ENCODE results near the gene LRP2. TPM values are rescaled to one million over a fixed set of nuclear protein-coding genes. Genes with fewer than 3 reads are reported as not detected.
A peak's percentile ranks its signal among the peaks of the same experiment; 100 is the strongest.

The LRP2 gene
- total and polyA plus RNA-seq, 8 donors: 0.06 to 0.08 TPM; not detected in 6

GRCh38 chr2:169105476-169105875, 256.9 kb downstream of the LRP2 start:
- WGBS, 2 donors: 74 to 85% methylated on average over 1 of the region's 1 CpG
- intact Hi-C loops (cut with DNase I): no loop called here
- ATAC-seq: no peak
- Histone ChIP-seq H3K4me1 (no peaks in the 10 kb centered on the region), H3K27ac (no peak overlapping the region), H3K4me3 (no peak overlapping the region), H3K9me3 (no peaks in the 10 kb centered on the region), H3K27me3 (no peaks in the 10 kb centered on the region), H3K36me3 (no peaks in the 10 kb centered on the region)
- no peak for DNase-seq
- FAIRE-seq: no peak
- no peak for TF ChIP-seq CTCF (IDR thresholded peaks at IDR 0.05)

GRCh38 chr2:169104848-169105247, 257.5 kb downstream of the LRP2 start:
- no peaks in the 10 kb centered on the region for H3K36me3 ChIP-seq
- WGBS, 2 donors: 69 to 81% methylated on average over 1 of the region's 1 CpG
- ATAC-seq (no peak), DNase-seq (no peak), FAIRE-seq (no peak)
- no peak overlapping the region for H3K27ac ChIP-seq
- intact Hi-C loops (cut with DNase I): no loop called here
- H3K4me3 ChIP-seq: no peak overlapping the region
- TF ChIP-seq CTCF (IDR thresholded peaks at IDR 0.05): no peak
- H3K27me3 ChIP-seq: no peaks in the 10 kb centered on the region
- no peaks in the 10 kb centered on the region for H3K4me1 ChIP-seq
- no peaks in the 10 kb centered on the region for H3K9me3 ChIP-seq

- no peak for TF ChIP-seq CTCF (IDR thresholded peaks at IDR 0.05)
- Histone ChIP-seq H3K27ac (no peak overlapping the region), H3K27me3 (no peaks in the 10 kb centered on the region), H3K36me3 (no peaks in the 10 kb centered on the region), H3K4me1 (peaks cover 0 to 3% (median 0%) of the 10 kb centered on the region in 3 donors), H3K4me3 (no peak overlapping the region), H3K9me3 (no peaks in the 10 kb centered on the region)
- DNase-seq (no peak), FAIRE-seq (no peak), ATAC-seq (peak in 2 of 4 donors; percentile 40 to 74)
- 72 to 80% methylated on average over 5 of the region's 5 CpGs for WGBS, 2 donors
- intact Hi-C loops (cut with DNase I): no loop called here
Measured at GRCh38 chr2:169095621-169096105, 266.7 kb downstream of the LRP2 start.

GRCh38 chr2:169094676-169095075, 267.7 kb downstream of the LRP2 start:
- DNase-seq: no peak
- WGBS, 2 donors: 87 to 90% methylated on average over 1 of the region's 1 CpG
- TF ChIP-seq CTCF (IDR thresholded peaks at IDR 0.05): no peak
- Histone ChIP-seq H3K36me3 (no peaks in the 10 kb centered on the region), H3K9me3 (no peaks in the 10 kb centered on the region), H3K27ac (no peak overlapping the region), H3K4me3 (no peak overlapping the region), H3K27me3 (no peaks in the 10 kb centered on the region), H3K4me1 (peaks cover 0 to 3% (median 0%) of the 10 kb centered on the region in 3 donors)
- intact Hi-C loops (cut with DNase I): no loop called here
- ATAC-seq: no peak
- FAIRE-seq: no peak

GRCh38 chr2:169093535-169093934, 268.8 kb downstream of the LRP2 start:
- ATAC-seq (no peak), DNase-seq (no peak)
- intact Hi-C loops (cut with DNase I): no loop called here

More at GRCh38 chr2:169093535-169093934, 268.8 kb downstream of the LRP2 start:
- Histone ChIP-seq H3K36me3 (no peaks in the 10 kb centered on the region), H3K4me1 (peaks cover 0 to 3% (median 0%) of the 10 kb centered on the region in 3 donors), H3K27ac (no peak overlapping the region), H3K27me3 (no peaks in the 10 kb centered on the region), H3K4me3 (no peak overlapping the region), H3K9me3 (no peaks in the 10 kb centered on the region)
- TF ChIP-seq CTCF (IDR thresholded peaks at IDR 0.05): no peak
- no peak for FAIRE-seq
- 44 to 52% methylated on average over 2 of the region's 2 CpGs for whole genome bisulfite sequencing, 2 donors

Measured in pancreas (tissue), 10 donors.